Measurements from ENCODE around the gene FOXN3.

Gene FOXN3

GRCh38 chr14:89215531-89215930 is 201.5 kb downstream of the FOXN3 start:
- no peak overlapping the region for H2BK120ac ChIP-seq (ENCODE audit: insufficient read depth, low read length, poor library complexity)
- H3K27ac ChIP-seq (ENCODE audit: low read depth, low read length): peak overlapping the region; percentile 67
- no peak overlapping the region for H4K91ac ChIP-seq (ENCODE audit: low read depth, low read length)
- H2AFZ ChIP-seq (ENCODE audit: insufficient read depth, low read length, poor library complexity): no peak overlapping the region
- peaks cover 11 to 24% of the 10 kb centered on the region in 2 experiments for H3K4me1 ChIP-seq (ENCODE audit: control insufficient read depth in 1 of 2, insufficient read depth in 2 of 2, low read length in 2 of 2)
- H3K23ac ChIP-seq (ENCODE audit: low read length): no peak overlapping the region
- WGBS (ENCODE audit: extremely low coverage, insufficient coverage, insufficient read length): no CpG with 5 or more reads among the region's 7 CpGs
- H3K4me2 ChIP-seq (ENCODE audit: low read length): no peak overlapping the region
- H4K8ac ChIP-seq (ENCODE audit: low read depth, low read length): no peak overlapping the region
- H3K36me3 ChIP-seq (ENCODE audit: control insufficient read depth in 1 of 2, insufficient read depth in 2 of 2, low read length in 2 of 2): peaks cover 2 to 10% of the 10 kb centered on the region in 2 experiments
- H2BK5ac ChIP-seq (ENCODE audit: low read depth, low read length, poor library complexity): no peak overlapping the region
- H3K79me2 ChIP-seq (ENCODE audit: control insufficient read depth, insufficient read depth, low read length, poor library complexity): peaks cover 3% of the 10 kb centered on the region
- H3K4ac ChIP-seq (ENCODE audit: low read depth, low read length): no peak overlapping the region
- no peaks in the 10 kb centered on the region for H3K27me3 ChIP-seq (ENCODE audit: insufficient read depth, low read length)
- H3K4me3 ChIP-seq (ENCODE audit: low read depth, low read length): no peak overlapping the region
- H3K79me1 ChIP-seq (ENCODE audit: low read length): peaks cover 13% of the 10 kb centered on the region
- H3K9me3 ChIP-seq (ENCODE audit: insufficient read depth, low read depth, low read length): no peaks in the 10 kb centered on the region
- peak; percentile 57 to 80 for DNase-seq
- H3K18ac ChIP-seq (ENCODE audit: low read length): no peak overlapping the region
- H3K14ac ChIP-seq (ENCODE audit: low read length): no peak overlapping the region
- no peak overlapping the region for H2AK5ac ChIP-seq (ENCODE audit: low read length)
- no peak overlapping the region for H3K9ac ChIP-seq (ENCODE audit: low read length)
- H4K12ac ChIP-seq (ENCODE audit: low read depth, low read length): no peak overlapping the region
- no peak overlapping the region for H2BK12ac ChIP-seq (ENCODE audit: low read length)

DNA sequence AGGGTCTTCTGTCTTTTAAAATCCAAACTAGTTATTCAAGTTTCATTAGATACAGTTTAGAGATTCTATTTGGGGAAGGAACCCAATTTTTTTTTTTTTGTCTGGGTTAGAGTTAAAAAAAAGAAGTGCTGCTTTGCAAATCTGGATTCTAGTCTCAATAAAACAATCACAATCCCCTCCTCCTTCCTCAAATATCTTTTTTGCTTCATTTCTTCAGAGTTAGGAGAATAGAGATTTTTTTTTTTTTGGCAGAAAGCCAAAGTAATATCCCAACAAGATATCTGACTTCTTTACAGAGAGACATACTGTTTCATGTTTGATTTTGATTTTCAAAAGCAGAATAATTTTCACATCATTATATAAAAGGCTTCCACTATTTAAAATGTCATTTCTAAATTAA is 201.9 kb downstream of the FOXN3 start:
- no peak overlapping the region for H4K91ac ChIP-seq (ENCODE audit: low read depth, low read length)
- no peak for DNase-seq
- peak overlapping the region; percentile 67 for H3K27ac ChIP-seq (ENCODE audit: low read depth, low read length)
- no peaks in the 10 kb centered on the region for H3K27me3 ChIP-seq (ENCODE audit: insufficient read depth, low read length)
- H2BK12ac ChIP-seq (ENCODE audit: low read length): no peak overlapping the region
- H3K18ac ChIP-seq (ENCODE audit: low read length): no peak overlapping the region
- no peak overlapping the region for H3K4me3 ChIP-seq (ENCODE audit: low read depth, low read length)
- H3K36me3 ChIP-seq (ENCODE audit: control insufficient read depth in 1 of 2, insufficient read depth in 2 of 2, low read length in 2 of 2): peaks cover 2 to 7% of the 10 kb centered on the region in 2 experiments
- H3K9ac ChIP-seq (ENCODE audit: low read length): no peak overlapping the region
- H3K79me2 ChIP-seq (ENCODE audit: control insufficient read depth, insufficient read depth, low read length, poor library complexity): peaks cover 3% of the 10 kb centered on the region
- H2BK120ac ChIP-seq (ENCODE audit: insufficient read depth, low read length, poor library complexity): no peak overlapping the region
- H3K4ac ChIP-seq (ENCODE audit: low read depth, low read length): no peak overlapping the region
- no peak overlapping the region for H3K23ac ChIP-seq (ENCODE audit: low read length)
- H3K4me1 ChIP-seq (ENCODE audit: control insufficient read depth in 1 of 2, insufficient read depth in 2 of 2, low read length in 2 of 2): peaks cover 11 to 24% of the 10 kb centered on the region in 2 experiments
- no peaks in the 10 kb centered on the region for H3K9me3 ChIP-seq (ENCODE audit: insufficient read depth, low read depth, low read length)
- H4K8ac ChIP-seq (ENCODE audit: low read depth, low read length): no peak overlapping the region
- H2AK5ac ChIP-seq (ENCODE audit: low read length): no peak overlapping the region
- H2BK5ac ChIP-seq (ENCODE audit: low read depth, low read length, poor library complexity): no peak overlapping the region
- H3K4me2 ChIP-seq (ENCODE audit: low read length): no peak overlapping the region
- H3K79me1 ChIP-seq (ENCODE audit: low read length): peaks cover 13% of the 10 kb centered on the region
- H4K12ac ChIP-seq (ENCODE audit: low read depth, low read length): no peak overlapping the region
- no peak overlapping the region for H2AFZ ChIP-seq (ENCODE audit: insufficient read depth, low read length, poor library complexity)
- H3K14ac ChIP-seq (ENCODE audit: low read length): no peak overlapping the region

DNA sequence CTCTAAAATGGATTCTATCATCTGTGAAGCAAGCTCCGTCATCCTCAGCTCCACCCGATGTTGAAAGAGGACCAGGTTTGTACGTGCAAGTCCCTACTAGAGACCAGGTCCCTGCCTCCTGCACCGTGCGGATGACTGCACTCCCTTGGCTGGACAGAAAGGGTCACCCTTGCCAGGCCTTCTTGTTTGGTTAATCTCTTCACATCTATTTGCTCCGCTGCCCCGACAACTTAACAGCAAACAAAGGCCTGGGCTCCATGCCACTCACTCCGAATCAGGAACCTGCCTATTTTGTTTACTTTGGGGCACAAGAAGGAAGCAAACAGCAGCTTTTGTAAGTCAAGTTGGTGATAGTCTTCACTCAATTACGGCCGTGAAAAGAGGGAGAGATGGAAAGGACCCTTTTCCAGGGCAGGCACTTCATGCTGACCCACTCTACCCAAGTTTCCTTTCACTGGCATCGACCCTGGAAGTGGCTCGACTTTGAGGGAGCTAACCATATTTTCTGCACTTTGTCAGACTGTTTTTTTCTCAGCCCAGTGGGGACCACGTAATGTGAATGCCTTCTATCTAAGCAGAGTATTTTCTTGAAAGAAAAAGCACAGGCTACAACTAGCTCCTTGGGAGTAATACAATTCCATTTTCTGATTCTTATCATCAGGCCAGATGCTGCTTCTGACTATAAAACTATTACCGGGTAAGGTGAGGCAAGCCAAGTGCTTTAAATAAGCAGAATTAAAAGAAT is 202.6 kb downstream of the FOXN3 start:
- H3K79me2 ChIP-seq (ENCODE audit: control insufficient read depth, insufficient read depth, low read length, poor library complexity): peaks cover 3% of the 10 kb centered on the region
- no peaks in the 10 kb centered on the region for H3K27me3 ChIP-seq (ENCODE audit: insufficient read depth, low read length)
- no peaks in the 10 kb centered on the region for H3K9me3 ChIP-seq (ENCODE audit: insufficient read depth, low read depth, low read length)
- H3K4me1 ChIP-seq (ENCODE audit: control insufficient read depth in 1 of 2, insufficient read depth in 2 of 2, low read length in 2 of 2): peaks cover 11 to 24% of the 10 kb centered on the region in 2 experiments
- H2BK5ac ChIP-seq (ENCODE audit: low read depth, low read length, poor library complexity): peak overlapping the region; percentile 49
- H3K4ac ChIP-seq (ENCODE audit: low read depth, low read length): no peak overlapping the region
- peak overlapping the region; percentile 59 for H2BK12ac ChIP-seq (ENCODE audit: low read length)
- no CpG with 5 or more reads among the region's 14 CpGs for WGBS (ENCODE audit: extremely low coverage, insufficient coverage, insufficient read length)
- peak overlapping the region; percentile 79 for H4K91ac ChIP-seq (ENCODE audit: low read depth, low read length)
- no peak overlapping the region for H3K23ac ChIP-seq (ENCODE audit: low read length)
- peak overlapping the region; percentile 68 for H3K27ac ChIP-seq (ENCODE audit: low read depth, low read length)
- no peak overlapping the region for H3K4me3 ChIP-seq (ENCODE audit: low read depth, low read length)
- peaks cover 13% of the 10 kb centered on the region for H3K79me1 ChIP-seq (ENCODE audit: low read length)
- H3K4me2 ChIP-seq (ENCODE audit: low read length): no peak overlapping the region
- H4K8ac ChIP-seq (ENCODE audit: low read depth, low read length): peak overlapping the region; percentile 33
- DNase-seq: peak in 1 of 2 donors; percentile 20
- no peak overlapping the region for H3K9ac ChIP-seq (ENCODE audit: low read length)
- H4K12ac ChIP-seq (ENCODE audit: low read depth, low read length): no peak overlapping the region
- peak overlapping the region; percentile 6 for H2AFZ ChIP-seq (ENCODE audit: insufficient read depth, low read length, poor library complexity)
- H2AK5ac ChIP-seq (ENCODE audit: low read length): peak overlapping the region; percentile 42
- peak overlapping the region; percentile 64 for H3K14ac ChIP-seq (ENCODE audit: low read length)
- peak overlapping the region; percentile 58 for H3K18ac ChIP-seq (ENCODE audit: low read length)
- H2BK120ac ChIP-seq (ENCODE audit: insufficient read depth, low read length, poor library complexity): peak overlapping the region; percentile 56
- peaks cover 1% of the 10 kb centered on the region in 2 experiments for H3K36me3 ChIP-seq (ENCODE audit: control insufficient read depth in 1 of 2, insufficient read depth in 2 of 2, low read length in 2 of 2)

- Histone ChIP-seq H2BK12ac (ENCODE audit: low read length) (peak overlapping the region; percentile 14), H3K4me1 (ENCODE audit: control insufficient read depth in 1 of 2, insufficient read depth in 2 of 2, low read length in 2 of 2) (peaks cover 14 to 27% of the 10 kb centered on the region in 2 experiments), H3K79me1 (ENCODE audit: low read length) (peaks cover 13% of the 10 kb centered on the region), H3K36me3 (ENCODE audit: control insufficient read depth in 1 of 2, insufficient read depth in 2 of 2, low read length in 2 of 2) (no peaks in the 10 kb centered on the region), H3K9me3 (ENCODE audit: insufficient read depth, low read depth, low read length) (no peaks in the 10 kb centered on the region), H4K91ac (ENCODE audit: low read depth, low read length) (peak overlapping the region; percentile 31), H3K9ac (ENCODE audit: low read length) (no peak overlapping the region), H4K12ac (ENCODE audit: low read depth, low read length) (no peak overlapping the region), H3K4me3 (ENCODE audit: low read depth, low read length) (no peak overlapping the region), H3K27me3 (ENCODE audit: insufficient read depth, low read length) (no peaks in the 10 kb centered on the region), H3K27ac (ENCODE audit: low read depth, low read length) (peak overlapping the region; percentile 40), H3K79me2 (ENCODE audit: control insufficient read depth, insufficient read depth, low read length, poor library complexity) (peaks cover 3% of the 10 kb centered on the region), H3K23ac (ENCODE audit: low read length) (no peak overlapping the region), H2AK5ac (ENCODE audit: low read length) (no peak overlapping the region), H3K4ac (ENCODE audit: low read depth, low read length) (peak overlapping the region; percentile 8), H3K18ac (ENCODE audit: low read length) (peak overlapping the region; percentile 16), H3K14ac (ENCODE audit: low read length) (peak overlapping the region; percentile 11), H2AFZ (ENCODE audit: insufficient read depth, low read length, poor library complexity) (no peak overlapping the region), H2BK5ac (ENCODE audit: low read depth, low read length, poor library complexity) (peak overlapping the region; percentile 17), H4K8ac (ENCODE audit: low read depth, low read length) (peak overlapping the region; percentile 17), H2BK120ac (ENCODE audit: insufficient read depth, low read length, poor library complexity) (no peak overlapping the region), H3K4me2 (ENCODE audit: low read length) (no peak overlapping the region)
- no peak for DNase-seq
- WGBS (ENCODE audit: extremely low coverage, insufficient coverage, insufficient read length): no CpG with 5 or more reads among the region's 6 CpGs
Observed at GRCh38 chr14:89212386-89213235, 204.4 kb downstream of the FOXN3 start.
